ENCODE results near the gene SLC25A30. TPM values are rescaled to one million over a fixed set of nuclear protein-coding genes. Genes with fewer than 3 reads are reported as not detected.

The SLC25A30 gene
- total and polyA plus RNA-seq, 12 donors: 3.4 to 45.6 (median 19.0) TPM

DNA sequence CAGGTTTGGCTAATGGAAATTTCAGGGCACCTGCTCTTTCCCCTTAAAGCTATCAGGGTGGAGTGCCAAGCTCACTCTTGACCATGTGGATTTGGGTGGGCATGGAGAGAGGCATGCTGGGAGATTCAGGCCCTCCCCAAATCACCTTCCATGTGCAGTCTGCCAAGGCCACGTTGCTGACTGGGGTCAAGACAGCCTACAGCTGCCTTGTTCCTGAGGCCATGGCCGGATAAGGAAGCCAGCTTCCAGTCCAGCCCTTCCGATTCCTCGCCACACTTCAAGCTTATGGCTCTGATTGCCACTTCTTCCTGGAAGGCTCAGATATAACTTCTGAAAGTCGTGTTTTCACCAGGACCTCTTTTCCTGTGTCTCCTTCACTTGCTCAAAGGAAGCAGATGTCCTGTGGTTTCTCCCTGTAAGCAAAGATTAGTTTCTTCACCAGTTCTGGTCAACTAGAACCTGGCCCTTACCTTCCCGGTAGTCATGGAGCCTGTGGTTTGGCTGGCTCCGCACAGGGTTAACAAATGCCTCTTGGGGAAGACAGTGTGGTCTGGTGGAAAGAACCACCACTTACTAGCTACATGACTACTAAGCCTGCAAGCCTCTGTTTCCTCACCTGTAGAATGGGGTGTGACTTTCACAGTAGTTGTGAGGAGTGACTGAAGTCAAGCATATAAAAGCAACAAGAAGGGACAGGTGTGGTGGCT, 61.1 kb downstream of the SLC25A30 start:
- H3K36me3 ChIP-seq (replicated peaks in 1 of 2): peaks cover 0 to 39% of the 10 kb centered on the region in 2 donors
- H3K27ac ChIP-seq: no peak overlapping the region
- H3K4me3 ChIP-seq: no peak overlapping the region
- WGBS, 4 donors: 72 to 76% (median 75%) methylated on average over 6 to 7 of the region's 7 CpGs
- intact Hi-C loops (cut with DNase I): no loop called here
- TF ChIP-seq POLR2A (IDR thresholded peaks at IDR 0.05): no peak
- TF ChIP-seq, protein P1, sequence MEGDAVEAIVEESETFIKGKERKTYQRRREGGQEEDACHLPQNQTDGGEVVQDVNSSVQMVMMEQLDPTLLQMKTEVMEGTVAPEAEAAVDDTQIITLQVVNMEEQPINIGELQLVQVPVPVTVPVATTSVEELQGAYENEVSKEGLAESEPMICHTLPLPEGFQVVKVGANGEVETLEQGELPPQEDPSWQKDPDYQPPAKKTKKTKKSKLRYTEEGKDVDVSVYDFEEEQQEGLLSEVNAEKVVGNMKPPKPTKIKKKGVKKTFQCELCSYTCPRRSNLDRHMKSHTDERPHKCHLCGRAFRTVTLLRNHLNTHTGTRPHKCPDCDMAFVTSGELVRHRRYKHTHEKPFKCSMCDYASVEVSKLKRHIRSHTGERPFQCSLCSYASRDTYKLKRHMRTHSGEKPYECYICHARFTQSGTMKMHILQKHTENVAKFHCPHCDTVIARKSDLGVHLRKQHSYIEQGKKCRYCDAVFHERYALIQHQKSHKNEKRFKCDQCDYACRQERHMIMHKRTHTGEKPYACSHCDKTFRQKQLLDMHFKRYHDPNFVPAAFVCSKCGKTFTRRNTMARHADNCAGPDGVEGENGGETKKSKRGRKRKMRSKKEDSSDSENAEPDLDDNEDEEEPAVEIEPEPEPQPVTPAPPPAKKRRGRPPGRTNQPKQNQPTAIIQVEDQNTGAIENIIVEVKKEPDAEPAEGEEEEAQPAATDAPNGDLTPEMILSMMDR (IDR thresholded peaks at IDR 0.05): no peak
- no peak for DNase-seq
- H3K27me3 ChIP-seq: no peaks in the 10 kb centered on the region
- no peaks in the 10 kb centered on the region for H3K9me3 ChIP-seq (replicated peaks in 1 of 3)
- H3K4me1 ChIP-seq (replicated peaks in 1 of 2): no peaks in the 10 kb centered on the region

DNA sequence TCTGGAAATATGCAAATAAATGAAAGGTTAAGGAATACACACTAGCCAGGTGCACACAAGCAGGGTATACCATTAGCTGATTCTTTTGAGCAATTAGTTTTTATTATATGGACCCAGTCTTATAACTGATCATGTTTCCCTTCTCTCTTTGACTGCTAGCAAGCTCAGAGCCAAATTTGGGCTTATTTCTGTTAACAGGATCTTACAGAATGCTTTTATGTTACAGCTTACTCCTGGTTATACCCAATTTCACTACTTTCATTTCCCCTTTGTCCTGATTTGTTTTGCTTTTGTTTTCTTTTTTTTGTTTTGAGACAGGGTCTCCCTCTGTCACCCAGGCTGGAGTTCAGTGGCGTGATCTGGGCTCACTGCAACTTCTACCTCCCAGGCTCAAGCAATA, 64.3 kb downstream of the SLC25A30 start:
- Histone ChIP-seq H3K36me3 (replicated peaks in 1 of 2) (peaks cover 0 to 48% of the 10 kb centered on the region in 2 donors), H3K27ac (no peak overlapping the region), H3K4me1 (replicated peaks in 1 of 2) (no peaks in the 10 kb centered on the region), H3K9me3 (replicated peaks in 1 of 3) (no peaks in the 10 kb centered on the region), H3K4me3 (no peak overlapping the region), H3K27me3 (no peaks in the 10 kb centered on the region)
- intact Hi-C loops (cut with DNase I): no loop called here
- no peak for DNase-seq
- TF ChIP-seq, protein P1 (IDR thresholded peaks at IDR 0.05): no peak
- no peak for TF ChIP-seq POLR2A (IDR thresholded peaks at IDR 0.05)
- 86 to 95% (median 94%) methylated on average over 1 of the region's 1 CpG for WGBS, 4 donors

DNA sequence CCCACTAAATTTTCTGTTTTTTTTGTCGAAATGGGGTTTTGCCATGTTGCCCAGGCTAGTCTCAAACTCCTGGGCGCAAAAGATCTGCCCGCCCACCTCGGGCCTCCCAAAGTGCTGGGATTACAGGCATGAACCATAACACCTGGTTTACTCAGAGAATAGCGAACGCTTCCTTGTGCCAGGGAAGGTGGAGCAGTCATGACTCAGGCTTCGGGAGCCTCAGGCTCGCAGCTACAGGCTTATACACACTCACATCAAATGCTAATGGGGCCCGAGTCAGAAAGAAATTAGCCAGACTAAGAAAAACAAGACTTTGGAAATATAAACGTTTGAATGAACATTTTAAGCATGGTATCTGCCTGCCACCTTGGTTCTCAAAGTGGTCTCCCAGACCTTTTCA, 66.1 kb downstream of the SLC25A30 start:
- DNase-seq: no peak
- Histone ChIP-seq H3K36me3 (replicated peaks in 1 of 2) (peaks cover 0 to 57% of the 10 kb centered on the region in 2 donors), H3K27ac (no peak overlapping the region), H3K4me3 (no peak overlapping the region), H3K9me3 (replicated peaks in 1 of 3) (no peaks in the 10 kb centered on the region), H3K27me3 (no peaks in the 10 kb centered on the region), H3K4me1 (replicated peaks in 1 of 2) (no peaks in the 10 kb centered on the region)
- intact Hi-C loops (cut with DNase I): no loop called here
- 83 to 90% (median 85%) methylated on average over 10 of the region's 10 CpGs for WGBS, 4 donors
- TF ChIP-seq POLR2A (IDR thresholded peaks at IDR 0.05): no peak
- TF ChIP-seq, protein P1 (IDR thresholded peaks at IDR 0.05): no peak

DNA sequence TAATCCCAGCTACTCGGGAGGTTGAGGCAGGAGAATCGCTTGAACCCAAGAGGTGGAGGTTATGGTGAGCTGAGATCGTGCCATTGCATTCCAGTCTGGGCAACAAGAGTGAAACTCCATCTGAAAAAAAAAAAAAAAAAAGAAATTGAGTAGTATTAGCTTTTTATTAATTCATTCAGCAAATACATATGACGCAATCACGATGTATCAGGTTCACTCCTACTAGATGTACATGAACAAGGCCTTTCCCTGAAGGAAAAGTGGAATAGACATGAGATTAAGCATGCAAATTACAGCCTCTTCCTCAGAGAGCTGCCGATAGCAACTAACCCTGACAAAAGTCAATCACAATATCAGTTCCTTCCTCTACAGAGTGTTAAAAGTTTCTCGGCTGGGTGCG, 68.0 kb downstream of the SLC25A30 start:
- H3K4me3 ChIP-seq: no peak overlapping the region
- no peaks in the 10 kb centered on the region for H3K27me3 ChIP-seq
- no peak overlapping the region for H3K27ac ChIP-seq
- TF ChIP-seq POLR2A (IDR thresholded peaks at IDR 0.05): no peak
- TF ChIP-seq, protein P1 (IDR thresholded peaks at IDR 0.05): no peak
- DNase-seq: no peak
- 94 to 99% (median 96%) methylated on average over 8 of the region's 8 CpGs for WGBS, 4 donors
- H3K4me1 ChIP-seq (replicated peaks in 1 of 2): no peaks in the 10 kb centered on the region
- H3K9me3 ChIP-seq (replicated peaks in 1 of 3): no peaks in the 10 kb centered on the region
- peaks cover 0 to 50% of the 10 kb centered on the region in 2 donors for H3K36me3 ChIP-seq (replicated peaks in 1 of 2)
- intact Hi-C loops (cut with DNase I): no loop called here
